K562 (cell line): ENCODE results near the gene IZUMO4.

ENCODE experiments used
- CREB1 ChIP-seq, 2 experiments: sonication (generic) in 1 of 2; formaldehyde crosslinking in 1 of 2; IDR thresholded peaks; 2 replicates each; pipeline versions ENCODE4 v1.6.1 to v1.8.0; 2012 to 2022; ENCODE audit warnings: inconsistent platforms in 1 of 2, mild to moderate bottlenecking in 1 of 2, missing genetic modification reagents in 1 of 2, moderate library complexity in 1 of 2
- POLR2A ChIP-seq: fragments of 450-650 bp; conservative IDR thresholded peaks from 2 replicates; pipeline ENCODE4 v1.6.1; 2016
- RAD21 ChIP-seq, 2 experiments: fragments of 250-450 bp in 1 of 2; fragments of 450-650 bp in 1 of 2; sonication (Bioruptor Pico) in 1 of 2; formaldehyde crosslinking in 1 of 2; IDR thresholded peaks in 1 of 2; conservative IDR thresholded peaks in 1 of 2; 2 replicates each; pipeline versions ENCODE4 v1.4.0 to v1.8.0; 2020 to 2022; ENCODE audit warnings: mild to moderate bottlenecking in 2 of 2, moderate library complexity in 1 of 2
- RBBP5 ChIP-seq: fragments of 200-600 bp; sonication (generic); IDR thresholded peaks from 2 replicates; pipeline ENCODE4 v1.6.1; 2012; ENCODE audit warnings: borderline replicate concordance, mild to moderate bottlenecking, low read length, control low read depth, inconsistent platforms; ENCODE audit not compliant: insufficient read depth, poor library complexity, severe bottlenecking
- VEZF1 ChIP-seq: fragments of 200-800 bp; sonication (Bioruptor generic); IDR thresholded peaks from 2 replicates; pipeline ENCODE4 v1.6.1; 2017; ENCODE audit warnings: missing genetic modification characterization, missing compliant biosample characterization
- ZBTB33 ChIP-seq: sonication (generic); formaldehyde crosslinking; IDR thresholded peaks from 2 replicates; pipeline ENCODE4 v1.8.1; 2023; ENCODE audit warnings: mild to moderate bottlenecking, missing genetic modification reagents
- ZBTB8A ChIP-seq: fragments of 450-650 bp; IDR thresholded peaks from 2 replicates; pipeline ENCODE4 v1.6.1; 2018; ENCODE audit warnings: mild to moderate bottlenecking, moderate library complexity; ENCODE audit not compliant: partially characterized antibody
- ZNF384 ChIP-seq: IDR thresholded peaks from 2 replicates; pipeline ENCODE4 v1.6.1; 2012; ENCODE audit warnings: low read depth, low read length, improper control_type of control experiment
- ZNF830 ChIP-seq: fragments of 250-450 bp; sonication (Bioruptor Pico); IDR thresholded peaks from 2 replicates; pipeline ENCODE4 v1.5.0; 2021; ENCODE audit warnings: mild to moderate bottlenecking

DNA sequence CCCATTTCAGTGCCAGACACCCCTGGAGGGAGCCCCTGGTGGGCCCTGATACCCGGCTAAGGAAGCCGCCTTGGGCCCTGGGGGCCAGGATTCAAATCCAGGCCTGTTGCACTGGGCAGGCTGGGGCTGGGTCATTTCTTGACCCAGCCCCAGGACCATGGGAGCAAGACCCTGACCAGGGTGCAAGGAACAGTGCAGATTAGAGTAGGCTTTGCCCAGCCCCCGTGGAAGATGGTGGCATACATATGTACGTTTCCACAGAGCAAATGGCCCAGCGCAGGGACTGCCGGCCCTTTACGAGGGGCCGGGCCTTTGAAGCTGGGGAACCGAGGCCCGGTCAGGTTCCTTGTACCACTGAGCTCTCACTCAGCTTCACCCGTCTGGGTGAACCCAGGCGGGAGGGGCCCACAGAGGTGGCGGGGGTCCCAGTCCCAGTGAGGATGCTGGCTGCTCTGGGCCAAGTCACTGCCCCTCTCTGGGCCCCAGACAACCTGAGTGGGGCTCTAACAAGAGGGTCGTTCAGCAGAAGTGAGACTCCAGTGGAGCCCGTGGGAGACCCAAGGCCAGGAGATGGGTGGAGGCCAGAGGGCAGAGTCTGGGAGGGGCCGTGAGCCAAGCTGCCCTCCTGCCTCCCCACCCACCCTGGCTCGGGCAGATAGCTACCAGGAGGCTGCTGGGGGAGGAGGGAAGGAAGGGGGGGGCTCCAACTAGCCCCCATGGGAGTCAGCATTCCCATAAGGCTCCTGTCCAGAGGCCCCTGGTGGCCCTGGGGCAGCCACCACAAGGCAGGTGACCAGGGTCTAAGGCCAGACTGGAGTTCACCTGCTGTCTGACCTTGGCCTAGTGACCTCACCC, 48.4 kb upstream of the IZUMO4 start:
- no peak for TF ChIP-seq ZNF830 (CRISPR knock-in tag)
- no peak for TF ChIP-seq RAD21 (CRISPR knock-in tag; conservative IDR thresholded peaks at IDR 0.05 in 1 of 2, IDR thresholded peaks at IDR 0.05 in 1 of 2)
- TF ChIP-seq POLR2A, result no peak
- TF ChIP-seq ZNF384, result no peak
- TF ChIP-seq CREB1 (IDR thresholded peaks at IDR 0.05), result no peak
- TF ChIP-seq CREB1 (CRISPR knock-in tag; IDR thresholded peaks at IDR 0.05), result no peak
- TF ChIP-seq ZBTB8A, result no peak
- TF ChIP-seq RBBP5, result no peak
- 0 out of 2 replicates have a peak, but pooled peaks have one; percentile 25 for TF ChIP-seq VEZF1
- TF ChIP-seq ZBTB33 (CRISPR knock-in tag), result no peak
